ENCODE measurements around the gene RIOK2. TPM values are rescaled to one million over a fixed set of nuclear protein-coding genes. Genes with fewer than 3 reads are reported as not detected.

Gene RIOK2
- total and polyA plus RNA-seq, 4 experiments from 2014 or later: 17.9 to 40.8 (median 32.5) TPM

- Histone ChIP-seq H3K4me1 (ENCODE audit: insufficient read depth, low read length) (no peaks in the 10 kb centered on the region), H3K9me3 (ENCODE audit: control insufficient read depth in 1 of 2, low read length in 2 of 2) (no peaks in the 10 kb centered on the region), H3K27ac (ENCODE audit: low read depth, low read length) (no peak overlapping the region), H3K27me3 (ENCODE audit: insufficient read depth, low read length) (no peaks in the 10 kb centered on the region), H3K36me3 (ENCODE audit: insufficient read depth, low read length) (no peaks in the 10 kb centered on the region), H3K4me3 (ENCODE audit: low read length in 2 of 2) (no peak overlapping the region)
- no peaks in the 10 kb centered on the region for H3K36me3 Mint-ChIP-seq
- H3K9me3 Mint-ChIP-seq: no peaks in the 10 kb centered on the region
- no peak overlapping the region for H3K4me3 Mint-ChIP-seq
- H3K4me1 Mint-ChIP-seq: peaks cover 0 to 6% (median under 1%) of the 10 kb centered on the region in 4 donors
- POLR2A ChIA-PET (ENCODE audit: partially characterized antibody): no interaction called here
- H3K27me3 Mint-ChIP-seq: peaks cover 4 to 5% of the 10 kb centered on the region in 2 donors
- H3K27ac Mint-ChIP-seq: no peak overlapping the region
- intact Hi-C loops (cut with micrococcal nuclease): no loop called here
- CTCF ChIA-PET (ENCODE audit: partially characterized antibody): no interaction called here
- DNase-seq: no peak
These were observed 49.9 kb downstream of the RIOK2 start for GRCh38 chr5:97133101-97133500.

DNA sequence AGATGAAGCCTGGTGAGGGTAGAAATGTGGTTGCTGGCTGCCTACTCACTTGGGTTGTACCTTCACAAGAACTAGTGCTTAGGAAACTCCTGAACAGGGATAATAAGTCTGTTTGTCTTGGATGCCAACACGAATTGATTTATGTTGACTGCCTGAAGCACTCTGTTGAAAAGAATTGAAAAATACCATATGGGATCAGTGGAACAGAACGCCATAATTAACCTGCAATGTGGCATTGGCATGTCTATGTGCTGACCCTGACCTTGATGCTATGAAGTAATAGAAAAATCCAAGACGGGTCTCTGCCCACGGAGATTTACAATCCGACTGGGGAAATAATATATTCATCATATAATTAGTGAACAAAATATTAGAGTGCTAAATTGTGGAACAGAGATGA, 51.1 kb downstream of the RIOK2 start:
- H3K27ac Mint-ChIP-seq: no peak overlapping the region
- H3K27me3 ChIP-seq (ENCODE audit: insufficient read depth, low read length): no peaks in the 10 kb centered on the region
- no peak for DNase-seq
- no peak overlapping the region for H3K4me3 Mint-ChIP-seq
- H3K4me1 Mint-ChIP-seq: peaks cover 0 to 6% (median under 1%) of the 10 kb centered on the region in 4 donors
- H3K4me3 ChIP-seq (ENCODE audit: low read length in 2 of 2): no peak overlapping the region
- ChIA-PET POLR2A (ENCODE audit: partially characterized antibody) (no interaction called here), CTCF (ENCODE audit: partially characterized antibody) (no interaction called here)
- H3K27me3 Mint-ChIP-seq: peaks cover 4 to 5% of the 10 kb centered on the region in 2 donors
- intact Hi-C loops (cut with micrococcal nuclease): no loop called here
- H3K4me1 ChIP-seq (ENCODE audit: insufficient read depth, low read length): no peaks in the 10 kb centered on the region
- H3K9me3 ChIP-seq (ENCODE audit: control insufficient read depth in 1 of 2, low read length in 2 of 2): no peaks in the 10 kb centered on the region
- H3K36me3 Mint-ChIP-seq: no peaks in the 10 kb centered on the region
- H3K27ac ChIP-seq (ENCODE audit: low read depth, low read length): no peak overlapping the region
- H3K36me3 ChIP-seq (ENCODE audit: insufficient read depth, low read length): no peaks in the 10 kb centered on the region
- no peaks in the 10 kb centered on the region for H3K9me3 Mint-ChIP-seq

DNA sequence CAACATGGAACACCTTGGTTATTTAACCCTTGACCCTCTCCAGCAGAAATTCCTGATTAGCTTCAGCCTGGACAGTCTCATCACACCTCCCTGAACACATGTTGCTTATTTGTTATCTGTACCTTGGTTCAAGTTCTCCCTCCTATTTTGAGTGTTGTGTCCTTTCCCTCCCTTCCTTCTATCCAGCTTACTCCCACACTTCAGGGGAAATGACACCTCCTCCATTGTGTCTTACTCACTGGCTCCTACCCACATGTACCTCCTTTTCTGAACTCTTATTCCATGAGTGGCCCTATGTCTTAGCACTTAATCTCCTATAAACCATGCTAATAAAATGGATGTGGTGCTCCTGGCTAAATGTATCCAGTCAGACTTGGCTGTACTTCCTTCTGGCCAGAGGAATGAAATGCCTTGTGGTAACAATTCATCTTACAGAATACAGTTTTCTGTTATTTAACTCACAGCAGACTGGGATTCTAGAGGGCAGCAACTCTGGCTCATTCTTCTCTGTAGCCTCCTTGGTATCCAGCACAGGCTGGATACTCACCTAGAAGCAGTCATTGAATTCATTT, 51.8 kb downstream of the RIOK2 start:
- Mint-ChIP-seq H3K36me3 (no peaks in the 10 kb centered on the region), H3K9me3 (no peaks in the 10 kb centered on the region), H3K4me3 (no peak overlapping the region), H3K27me3 (peaks cover 4 to 6% of the 10 kb centered on the region in 2 donors), H3K4me1 (peaks cover 0 to 6% (median under 1%) of the 10 kb centered on the region in 4 donors), H3K27ac (no peak overlapping the region)
- no peaks in the 10 kb centered on the region for H3K9me3 ChIP-seq (ENCODE audit: control insufficient read depth in 1 of 2, low read length in 2 of 2)
- no peak overlapping the region for H3K4me3 ChIP-seq (ENCODE audit: low read length in 2 of 2)
- no peaks in the 10 kb centered on the region for H3K4me1 ChIP-seq (ENCODE audit: insufficient read depth, low read length)
- no peaks in the 10 kb centered on the region for H3K27me3 ChIP-seq (ENCODE audit: insufficient read depth, low read length)
- POLR2A ChIA-PET (ENCODE audit: partially characterized antibody): no interaction called here
- CTCF ChIA-PET (ENCODE audit: partially characterized antibody): interaction anchor here (1.5 kb wide), 1 partner anchor 31 kb away, joined by 4 read pairs; no protein-coding TSS in a partner anchor
- intact Hi-C loops (cut with micrococcal nuclease): no loop called here
- no peaks in the 10 kb centered on the region for H3K36me3 ChIP-seq (ENCODE audit: insufficient read depth, low read length)
- no peak for DNase-seq
- H3K27ac ChIP-seq (ENCODE audit: low read depth, low read length): no peak overlapping the region

DNA sequence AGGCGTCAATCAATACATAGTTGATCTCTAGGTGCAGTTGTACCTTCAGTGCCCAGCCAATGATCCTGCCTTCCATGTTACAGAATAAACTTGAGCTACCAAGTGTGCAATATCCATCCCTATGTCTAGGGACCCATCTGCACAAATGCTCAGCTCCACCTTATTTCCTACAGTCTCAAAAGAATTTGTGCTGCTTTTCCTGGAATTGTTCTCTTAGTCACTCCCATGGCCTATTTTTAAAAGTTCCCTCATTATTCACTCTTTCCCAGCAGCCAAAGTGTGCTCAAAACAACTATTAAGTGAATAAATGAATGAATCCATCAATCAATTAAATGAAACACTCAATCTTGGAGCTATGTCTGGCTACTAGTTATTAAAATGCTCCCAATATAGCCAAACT, 55.3 kb downstream of the RIOK2 start:
- no peak for DNase-seq
- Histone ChIP-seq H3K9me3 (ENCODE audit: control insufficient read depth in 1 of 2, low read length in 2 of 2) (no peaks in the 10 kb centered on the region), H3K36me3 (ENCODE audit: insufficient read depth, low read length) (no peaks in the 10 kb centered on the region), H3K27ac (ENCODE audit: low read depth, low read length) (no peak overlapping the region), H3K4me1 (ENCODE audit: insufficient read depth, low read length) (no peaks in the 10 kb centered on the region), H3K27me3 (ENCODE audit: insufficient read depth, low read length) (no peaks in the 10 kb centered on the region), H3K4me3 (ENCODE audit: low read length in 2 of 2) (no peak overlapping the region)
- peaks cover 0 to 2% (median 0%) of the 10 kb centered on the region in 4 donors for H3K4me1 Mint-ChIP-seq
- H3K27me3 Mint-ChIP-seq: peaks cover 12 to 13% of the 10 kb centered on the region in 2 donors
- no peaks in the 10 kb centered on the region for H3K9me3 Mint-ChIP-seq
- intact Hi-C loops (cut with micrococcal nuclease): no loop called here
- H3K36me3 Mint-ChIP-seq: no peaks in the 10 kb centered on the region
- no peak overlapping the region for H3K27ac Mint-ChIP-seq
- ChIA-PET CTCF (ENCODE audit: partially characterized antibody) (no interaction called here), POLR2A (ENCODE audit: partially characterized antibody) (no interaction called here)
- no peak overlapping the region for H3K4me3 Mint-ChIP-seq

GRCh38 chr5:97125125-97125683, 57.8 kb downstream of the RIOK2 start:
- no peaks in the 10 kb centered on the region for H3K36me3 ChIP-seq (ENCODE audit: insufficient read depth, low read length)
- no peak overlapping the region for H3K4me3 ChIP-seq (ENCODE audit: low read length in 2 of 2)
- H3K27ac ChIP-seq (ENCODE audit: low read depth, low read length): no peak overlapping the region
- no peak for DNase-seq
- H3K4me1 Mint-ChIP-seq: no peaks in the 10 kb centered on the region
- intact Hi-C loops (cut with micrococcal nuclease): no loop called here
- H3K4me1 ChIP-seq (ENCODE audit: insufficient read depth, low read length): no peaks in the 10 kb centered on the region
- no peaks in the 10 kb centered on the region for H3K36me3 Mint-ChIP-seq
- H3K4me3 Mint-ChIP-seq: no peak overlapping the region
- no peak overlapping the region for H3K27ac Mint-ChIP-seq
- peaks cover 12 to 15% of the 10 kb centered on the region in 2 donors for H3K27me3 Mint-ChIP-seq
- no peaks in the 10 kb centered on the region for H3K27me3 ChIP-seq (ENCODE audit: insufficient read depth, low read length)
- ChIA-PET CTCF (ENCODE audit: partially characterized antibody) (no interaction called here), POLR2A (ENCODE audit: partially characterized antibody) (no interaction called here)
- H3K9me3 Mint-ChIP-seq: no peaks in the 10 kb centered on the region
- no peaks in the 10 kb centered on the region for H3K9me3 ChIP-seq (ENCODE audit: control insufficient read depth in 1 of 2, low read length in 2 of 2)

- intact Hi-C loops (cut with micrococcal nuclease): no loop called here
- peaks cover 12 to 13% of the 10 kb centered on the region in 2 donors for H3K27me3 Mint-ChIP-seq
- Histone ChIP-seq H3K9me3 (ENCODE audit: control insufficient read depth in 1 of 2, low read length in 2 of 2) (no peaks in the 10 kb centered on the region), H3K4me3 (ENCODE audit: low read length in 2 of 2) (no peak overlapping the region), H3K36me3 (ENCODE audit: insufficient read depth, low read length) (no peaks in the 10 kb centered on the region), H3K4me1 (ENCODE audit: insufficient read depth, low read length) (no peaks in the 10 kb centered on the region), H3K27ac (ENCODE audit: low read depth, low read length) (no peak overlapping the region), H3K27me3 (ENCODE audit: insufficient read depth, low read length) (no peaks in the 10 kb centered on the region)
- no peak overlapping the region for H3K4me3 Mint-ChIP-seq
- no peak overlapping the region for H3K27ac Mint-ChIP-seq
- no peak for DNase-seq
- ChIA-PET CTCF (ENCODE audit: partially characterized antibody) (no interaction called here), POLR2A (ENCODE audit: partially characterized antibody) (no interaction called here)
- H3K4me1 Mint-ChIP-seq: no peaks in the 10 kb centered on the region
- no peaks in the 10 kb centered on the region for H3K9me3 Mint-ChIP-seq
- no peaks in the 10 kb centered on the region for H3K36me3 Mint-ChIP-seq
These were observed 58.7 kb downstream of the RIOK2 start for GRCh38 chr5:97124335-97124734.

- Histone ChIP-seq H3K4me1 (ENCODE audit: insufficient read depth, low read length) (no peaks in the 10 kb centered on the region), H3K27ac (ENCODE audit: low read depth, low read length) (no peak overlapping the region), H3K4me3 (ENCODE audit: low read length in 2 of 2) (no peak overlapping the region), H3K36me3 (ENCODE audit: insufficient read depth, low read length) (no peaks in the 10 kb centered on the region), H3K9me3 (ENCODE audit: control insufficient read depth in 1 of 2, low read length in 2 of 2) (no peaks in the 10 kb centered on the region), H3K27me3 (ENCODE audit: insufficient read depth, low read length) (no peaks in the 10 kb centered on the region)
- Mint-ChIP-seq H3K27ac (no peak overlapping the region), H3K4me1 (no peaks in the 10 kb centered on the region), H3K9me3 (no peaks in the 10 kb centered on the region), H3K27me3 (peaks cover 8 to 12% of the 10 kb centered on the region in 2 donors), H3K36me3 (no peaks in the 10 kb centered on the region), H3K4me3 (no peak overlapping the region)
- intact Hi-C loops (cut with micrococcal nuclease): no loop called here
- POLR2A ChIA-PET (ENCODE audit: partially characterized antibody): no interaction called here
- CTCF ChIA-PET (ENCODE audit: partially characterized antibody): no interaction called here
- DNase-seq: no peak
These were observed 61.2 kb downstream of the RIOK2 start for GRCh38 chr5:97121848-97122247.
